HG03558 (cell line): ENCODE measurements around the gene FBXW11.
"Not testable (repeated sequence)": the region's sequence is repeated elsewhere in the genome, so short reads cannot be mapped to it uniquely, and the experiment has no call there.

Experiments
- ATAC-seq: cut with Tn5 transposase; IDR thresholded peaks from one replicate; pipeline ENCODE4 v1.9.1; 2021; ENCODE audit warnings: moderate number of reproducible peaks; ENCODE audit not compliant: unreplicated experiment; ENCODE audit errors: extremely low read depth

FBXW11 gene

GRCh38 chr5:172028167-172028566, 21.7 kb upstream of the FBXW11 start:
- no peak for ATAC-seq

- ATAC-seq: not testable (repeated sequence)
Observed at GRCh38 chr5:172020110-172020786, 13.8 kb upstream of the FBXW11 start.

GRCh38 chr5:172015346-172015745, 8.9 kb upstream of the FBXW11 start:
- no peak for ATAC-seq

DNA sequence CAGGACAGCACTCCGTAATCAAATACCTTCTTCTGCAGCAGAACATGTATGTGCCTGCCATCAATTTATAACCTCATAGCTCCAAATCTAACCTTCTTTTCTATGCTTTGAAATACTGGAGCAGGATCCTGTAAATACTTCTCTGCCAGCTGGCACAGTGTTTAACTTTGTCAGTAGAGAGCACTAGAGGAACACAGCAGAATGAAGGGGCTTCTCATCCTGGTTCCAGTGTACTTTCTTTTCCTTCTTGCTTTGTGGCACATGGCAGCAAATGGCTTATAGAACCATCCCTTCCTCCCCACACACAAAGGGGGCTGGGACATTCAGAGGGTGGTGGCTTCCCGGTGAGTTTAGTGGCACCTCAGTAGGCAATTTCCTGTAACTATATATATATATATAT, 3.8 kb upstream of the FBXW11 start:
- ATAC-seq: no peak

- ATAC-seq: no peak
Observed at GRCh38 chr5:172009536-172010270, 3.3 kb upstream of the FBXW11 start.

DNA sequence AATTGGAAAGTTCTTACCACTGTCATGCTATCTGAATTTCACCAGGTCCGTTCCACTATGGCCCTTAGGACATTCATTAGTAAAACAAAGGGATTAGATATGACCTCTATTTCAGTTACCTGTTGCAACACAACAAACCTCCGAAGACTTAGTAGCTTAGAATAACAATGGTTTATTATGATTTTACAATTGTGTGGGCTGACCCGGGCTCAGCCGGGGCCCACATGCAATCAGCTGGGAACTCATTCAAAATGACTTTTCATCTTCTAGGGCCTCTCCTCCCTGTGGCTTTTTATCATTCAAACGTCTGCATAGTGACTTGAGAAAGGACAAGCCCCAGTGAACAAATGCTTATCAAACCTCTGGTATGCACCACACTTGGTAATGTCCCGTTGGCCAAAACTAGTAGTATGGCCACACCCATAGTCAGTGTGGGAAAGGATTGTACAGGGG, 2.3 kb upstream of the FBXW11 start:
- no peak for ATAC-seq

- no peak for ATAC-seq
Observed at GRCh38 chr5:172008111-172008455, 1.6 kb upstream of the FBXW11 start.

DNA sequence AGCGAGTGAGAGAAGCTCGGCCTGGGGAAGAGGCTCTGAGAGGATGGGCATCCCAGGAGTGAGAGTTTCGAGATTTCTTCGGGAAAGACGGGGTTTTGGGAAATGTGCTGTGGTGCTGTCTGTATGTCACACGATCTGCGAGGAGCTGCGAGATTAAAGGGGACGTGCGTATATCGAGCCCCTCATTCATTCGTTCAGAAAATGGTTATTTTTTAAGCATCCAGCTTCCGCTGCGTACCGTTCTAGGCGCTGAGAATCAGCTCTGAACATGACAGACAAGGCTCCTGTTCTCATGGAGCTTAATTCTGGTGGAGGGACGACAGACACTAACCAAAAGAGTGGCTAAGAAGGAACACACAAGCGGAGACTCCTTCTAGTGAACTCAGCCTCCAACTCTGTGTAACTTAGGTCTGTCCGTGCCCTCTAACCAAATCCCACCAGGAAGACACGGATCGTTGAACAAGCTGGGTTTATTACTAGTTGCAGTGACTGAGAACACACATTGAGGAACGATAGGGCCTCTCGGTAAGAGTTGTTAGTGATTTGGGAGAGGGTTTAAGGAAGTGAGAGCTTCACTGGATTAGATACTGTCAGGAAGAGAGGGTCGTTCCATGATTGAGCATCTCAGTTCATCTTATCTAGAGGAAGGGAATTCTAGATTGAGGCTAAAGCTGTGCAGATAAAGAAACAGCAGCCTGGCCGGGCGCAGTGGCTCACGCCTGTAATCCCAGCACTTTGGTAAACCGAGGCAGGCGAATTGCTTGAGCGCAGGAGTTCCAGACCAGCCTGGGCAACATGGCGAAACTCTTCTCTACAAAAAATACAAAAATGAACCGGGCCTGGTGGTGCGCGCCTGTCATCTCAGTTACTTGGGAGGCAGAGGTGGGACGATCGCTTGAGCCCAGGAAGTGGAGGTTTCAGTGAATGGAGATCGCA, 1.0 kb upstream of the FBXW11 start:
- ATAC-seq: no peak

DNA sequence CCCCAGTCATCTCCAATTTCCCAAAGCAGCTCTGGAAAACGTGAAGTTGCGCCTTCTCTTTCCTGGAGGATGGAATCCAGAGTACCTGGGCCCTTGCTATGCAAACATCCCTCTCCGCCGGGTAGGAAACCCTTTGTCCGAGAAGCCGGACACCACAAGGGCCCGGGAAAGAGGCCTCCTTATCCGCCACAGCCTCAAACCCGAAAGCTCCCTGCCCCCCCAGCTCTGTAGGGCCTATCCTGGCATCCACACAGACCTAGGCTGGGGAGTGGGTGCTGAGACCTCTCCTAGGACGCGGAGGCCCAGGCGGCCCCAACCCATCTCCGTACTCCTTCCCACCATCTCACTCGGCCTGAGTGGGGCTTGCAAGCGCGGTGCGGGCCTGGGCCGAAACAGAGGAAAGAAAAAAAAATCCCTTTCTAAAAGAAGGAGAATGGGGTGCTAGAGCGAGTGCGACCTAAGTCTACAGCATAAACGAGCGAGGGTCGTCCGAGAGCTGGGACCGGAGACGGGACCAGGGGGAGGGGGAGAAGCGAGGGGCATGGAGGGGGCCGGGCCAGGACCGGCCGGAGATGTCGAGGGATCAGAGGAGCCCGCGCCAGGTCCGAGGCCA, 624 bp downstream of the FBXW11 start:
- ATAC-seq: no peak

DNA sequence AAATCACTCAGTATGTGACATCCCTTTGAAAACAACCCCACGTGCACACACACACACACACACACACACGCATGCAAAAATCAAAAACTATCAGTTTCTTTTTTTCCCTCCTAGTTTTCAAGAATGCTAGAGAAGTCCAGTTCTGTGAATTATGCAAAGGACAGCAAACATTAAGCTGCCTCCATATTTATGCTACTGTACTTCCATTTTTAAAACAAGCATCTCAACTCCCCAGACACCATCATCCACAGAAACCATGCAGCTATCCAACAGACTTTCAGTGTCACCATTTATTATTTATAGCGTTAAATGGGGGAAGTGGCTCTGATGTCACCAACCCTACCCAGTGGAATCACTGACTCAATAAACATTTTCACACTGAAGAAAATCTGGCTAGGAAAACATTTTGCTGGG, 1.6 kb downstream of the FBXW11 start:
- ATAC-seq: no peak

GRCh38 chr5:172003746-172004145, 2.7 kb downstream of the FBXW11 start:
- ATAC-seq: no peak

- no peak for ATAC-seq
Observed at GRCh38 chr5:172002840-172003512, 3.5 kb downstream of the FBXW11 start.

GRCh38 chr5:172002310-172002709, 4.1 kb downstream of the FBXW11 start:
- no peak for ATAC-seq

DNA sequence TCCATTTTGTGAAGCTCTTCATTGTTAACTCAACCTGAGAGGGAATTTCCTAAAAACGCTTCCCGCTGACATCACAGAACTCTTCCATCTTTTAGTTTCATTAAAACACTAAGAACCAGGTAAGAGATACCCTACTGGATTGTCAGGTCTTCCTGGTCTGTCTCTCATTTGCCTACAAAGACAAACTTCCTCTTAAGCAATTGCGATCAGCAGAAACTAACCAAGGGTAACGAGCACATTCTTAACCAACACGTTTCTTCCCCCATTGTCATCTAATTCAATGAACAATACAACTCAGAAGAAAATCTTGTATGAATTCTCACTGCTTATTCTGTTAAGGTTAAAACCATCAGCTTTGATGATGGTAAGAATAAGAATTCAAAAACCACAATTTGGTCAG, 6.6 kb downstream of the FBXW11 start:
- ATAC-seq: no peak

GRCh38 chr5:171999100-171999499, 7.3 kb downstream of the FBXW11 start:
- no peak for ATAC-seq

DNA sequence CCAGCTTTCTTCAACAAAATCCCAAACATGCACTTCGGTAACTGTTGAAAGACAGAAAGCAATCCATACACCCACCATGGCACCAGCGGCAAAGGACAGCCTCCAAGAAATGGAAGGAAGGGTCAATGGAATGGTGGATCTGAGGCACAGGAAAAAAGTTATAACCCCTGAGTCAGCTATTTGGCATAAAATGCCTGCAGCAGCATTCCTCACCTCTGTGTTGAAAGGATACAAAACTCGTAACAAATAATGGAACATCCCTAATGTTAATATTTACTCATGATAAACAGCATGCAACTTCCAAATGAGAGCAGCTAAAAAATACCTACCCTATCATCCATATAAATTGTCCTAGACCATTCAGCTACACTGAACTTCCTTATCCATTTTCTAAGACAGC, 9.4 kb downstream of the FBXW11 start:
- ATAC-seq: no peak

DNA sequence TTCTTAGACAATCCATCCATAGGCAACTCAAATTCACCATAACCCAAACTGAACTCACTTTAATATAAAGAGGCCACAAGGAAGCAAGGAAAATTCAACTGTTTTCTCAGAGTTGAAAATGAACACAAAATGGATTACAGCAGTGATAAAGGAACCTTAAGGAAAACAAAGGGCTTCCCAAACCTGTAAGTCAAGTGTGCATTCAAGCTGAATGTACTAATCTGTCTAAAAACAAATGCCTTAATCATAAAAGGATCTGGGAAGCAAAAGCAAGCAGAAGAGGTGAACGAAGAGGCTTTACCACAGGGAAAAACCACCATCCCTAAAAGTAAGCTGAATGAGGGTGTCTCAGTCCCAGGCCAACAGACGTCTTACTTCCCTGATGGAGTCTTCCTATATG, 13.6 kb downstream of the FBXW11 start:
- no peak for ATAC-seq

GRCh38 chr5:171992305-171992704, 14.1 kb downstream of the FBXW11 start:
- ATAC-seq: no peak

GRCh38 chr5:171990713-171991015, 15.8 kb downstream of the FBXW11 start:
- ATAC-seq: no peak
